GM18499 (cell line): ENCODE measurements around the gene PEX10.

Source experiments
- ATAC-seq: cut with Tn5 transposase; IDR thresholded peaks from one replicate; pipeline ENCODE4 v1.9.1; 2021; ENCODE audit warnings: moderate number of reproducible peaks; ENCODE audit not compliant: insufficient read depth, unreplicated experiment

Gene PEX10

GRCh38 chr1:2391041-2391930, 21.1 kb downstream of the PEX10 start, which contains the start of the genes MORN1 and RER1:
MORN1 (minus strand) TSS chr1:2391554; CDS start chr1:2391533, 21 bp downstream.
RER1 (plus strand) TSS chr1:2391841; CDS start chr1:2395791, 3,950 bp downstream.
- peak; percentile 74 for ATAC-seq

DNA sequence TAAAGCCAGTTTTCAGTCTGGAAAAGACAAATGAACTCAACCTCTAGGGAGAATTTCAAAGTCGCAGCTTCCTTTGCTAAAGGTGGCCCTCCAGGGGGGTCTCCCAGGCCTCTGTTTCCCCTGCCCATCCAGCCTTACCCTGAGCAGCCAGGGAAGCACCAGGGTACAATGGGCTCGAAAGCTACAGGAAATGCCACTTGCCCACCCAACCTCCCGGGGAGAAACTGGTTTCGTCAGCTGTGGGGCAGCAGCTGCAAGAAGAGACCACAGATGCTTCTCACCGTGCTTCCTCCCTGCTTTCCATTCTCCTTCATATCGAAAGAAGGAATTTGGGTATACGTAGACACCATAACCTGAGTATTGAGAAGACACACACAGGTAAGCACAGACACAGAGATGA, 22.7 kb downstream of the PEX10 start:
- ATAC-seq: no peak

GRCh38 chr1:2388004-2388913, 24.1 kb downstream of the PEX10 start:
- no peak for ATAC-seq

GRCh38 chr1:2386636-2387611, 25.4 kb downstream of the PEX10 start:
- no peak for ATAC-seq

DNA sequence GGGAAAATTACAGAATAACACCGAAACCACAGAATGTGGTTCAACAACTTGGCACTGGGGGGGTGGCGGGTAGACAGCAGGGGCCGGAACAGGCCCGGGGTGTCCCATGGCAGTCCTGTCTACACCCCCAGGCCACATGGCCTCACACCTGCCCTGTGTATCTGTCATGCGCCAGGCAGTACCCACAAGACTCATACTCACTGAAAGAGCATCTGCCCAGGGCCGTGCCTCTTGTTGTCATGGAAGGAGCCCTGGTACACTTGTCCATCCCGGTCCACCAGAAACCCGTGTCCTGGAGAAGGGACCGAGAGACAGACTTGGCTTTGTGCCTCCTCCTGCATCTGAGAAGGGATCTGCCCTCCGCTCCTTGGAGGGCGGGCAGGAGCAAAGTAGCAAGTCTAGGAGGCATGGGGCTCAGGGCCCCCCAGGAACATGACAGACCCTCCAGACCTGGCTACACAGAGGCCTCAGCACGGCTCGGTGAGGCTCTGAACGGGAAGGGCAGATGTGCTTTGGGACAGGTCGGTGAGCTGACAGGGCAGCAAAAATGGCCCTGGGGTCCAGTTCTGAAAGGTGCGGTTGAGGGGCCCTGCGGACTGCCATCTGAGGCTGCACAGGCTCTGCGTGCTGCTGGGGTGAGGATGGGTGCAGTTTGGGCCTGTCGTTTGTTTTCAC, 26.6 kb downstream of the PEX10 start:
- ATAC-seq: no peak

DNA sequence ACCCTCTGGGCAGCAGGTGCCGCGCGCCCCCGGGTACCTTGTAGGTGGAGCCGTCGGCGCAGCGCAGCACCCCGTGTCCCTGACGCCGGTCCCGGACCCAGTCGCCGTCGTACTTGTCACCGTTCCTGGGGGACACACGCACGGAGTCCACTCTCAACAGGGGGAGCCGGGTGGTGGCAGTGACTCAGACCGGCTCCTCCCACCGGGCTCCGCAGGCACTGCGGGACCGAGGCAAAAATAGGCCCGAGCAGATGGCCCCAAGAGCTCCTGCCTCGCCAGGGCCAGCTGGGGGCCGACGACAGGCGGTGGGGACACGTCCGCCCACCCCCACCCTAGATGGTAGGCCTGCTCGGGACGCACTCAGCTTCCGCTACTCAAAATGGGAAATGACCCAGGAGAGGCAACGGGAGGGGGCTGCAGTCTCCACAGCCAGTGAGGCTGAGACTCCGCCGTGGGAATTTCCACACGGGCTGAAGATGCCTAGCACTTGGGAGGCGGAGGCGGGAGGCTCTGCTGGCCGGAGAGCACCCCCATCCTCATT, 27.4 kb downstream of the PEX10 start:
- ATAC-seq: no peak

- ATAC-seq: no peak
These were observed 28.1 kb downstream of the PEX10 start for GRCh38 chr1:2384130-2384860.

- ATAC-seq: no peak
These were observed 28.8 kb downstream of the PEX10 start for GRCh38 chr1:2383576-2383975.

GRCh38 chr1:2382621-2383361, 29.6 kb downstream of the PEX10 start:
- ATAC-seq: no peak

GRCh38 chr1:2381741-2382620, 30.4 kb downstream of the PEX10 start:
- no peak for ATAC-seq

- ATAC-seq: no peak
These were observed 31.4 kb downstream of the PEX10 start for GRCh38 chr1:2380816-2381591.

DNA sequence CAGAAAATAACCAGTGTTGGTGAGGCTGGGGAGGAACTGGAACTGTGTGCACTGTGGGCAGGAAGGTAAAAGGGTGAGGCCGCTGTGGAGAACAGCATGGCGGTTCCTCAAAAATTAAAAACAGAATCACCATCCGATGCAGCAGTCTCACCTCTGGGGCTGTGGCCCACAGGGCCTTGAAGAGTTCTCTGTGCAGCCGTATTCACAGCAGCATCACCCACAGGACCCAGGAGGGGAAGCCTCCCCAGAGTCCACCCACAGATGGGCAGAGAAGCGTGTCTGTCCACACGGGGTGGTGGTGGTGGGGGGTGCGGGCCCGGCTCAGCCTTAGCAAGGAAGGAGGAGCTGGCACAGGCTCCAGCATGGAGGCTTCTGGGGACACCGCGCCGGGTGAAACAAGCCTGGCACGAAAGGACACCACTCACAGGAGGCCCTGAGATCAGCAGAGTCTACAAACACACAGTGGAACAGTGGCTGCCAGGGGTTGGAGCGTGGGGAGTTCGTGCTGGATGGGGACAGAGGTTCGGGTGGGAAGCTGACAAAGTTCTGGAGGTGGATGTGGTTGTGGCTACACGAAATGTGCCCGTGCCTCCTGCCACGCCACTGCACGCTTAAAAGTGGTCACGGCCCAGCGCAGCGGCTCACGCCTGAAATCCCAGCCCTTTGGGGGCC, 32.5 kb downstream of the PEX10 start:
- ATAC-seq: no peak

- ATAC-seq: no peak
These were observed 33.2 kb downstream of the PEX10 start for GRCh38 chr1:2378956-2379732.

- no peak for ATAC-seq
These were observed 33.9 kb downstream of the PEX10 start for GRCh38 chr1:2378441-2378851.
